Cardiac septum (tissue), 1 donor: ENCODE data around the gene ADGRF3. TPM values are rescaled to one million over a fixed set of nuclear protein-coding genes. Genes with fewer than 3 reads are reported as not detected.
"Not testable (repeated sequence)": the region's sequence is repeated elsewhere in the genome, so short reads cannot be mapped to it uniquely, and the experiment has no call there.

ENCODE experiments used
- DNase-seq: peaks from one replicate; pipeline ENCODE4 v3.0.0-alpha.2; 2020; ENCODE audit warnings: low spot score
- intact Hi-C: fragments of 100-400 bp; cut with DNase I; formaldehyde crosslinking; loops from one replicate; pipeline ENCODE4 v1.14.0; 2022
- total RNA-seq: library from RNA; stranded (reverse); fragmentation: NEBNext Ultra II Directional; extraction: Animal tissue kit (Norgen Biotek cat#: 25700); gene quantifications from one replicate; pipeline ENCODE4 v1.2.1, GENCODE V29; 2021
- donor health status: DM: no; HTN: no; CAD: no.

Gene ADGRF3
- total RNA-seq, 1 donor from 2014 or later, result 0.51 TPM

- no peak for DNase-seq
- intact Hi-C loops, result no loop called here
These were observed 53.9 kb downstream of the ADGRF3 start for GRCh38 chr2:26292646-26293045.

GRCh38 chr2:26290001-26290400, 56.6 kb downstream of the ADGRF3 start:
- no peak for DNase-seq
- intact Hi-C loops, result no loop called here

GRCh38 chr2:26285931-26286330, 60.7 kb downstream of the ADGRF3 start:
- no peak for DNase-seq
- intact Hi-C loops, result loop anchor here (5.0 kb wide), 1 partner anchor 41 kb away; no protein-coding TSS in a partner anchor

DNA sequence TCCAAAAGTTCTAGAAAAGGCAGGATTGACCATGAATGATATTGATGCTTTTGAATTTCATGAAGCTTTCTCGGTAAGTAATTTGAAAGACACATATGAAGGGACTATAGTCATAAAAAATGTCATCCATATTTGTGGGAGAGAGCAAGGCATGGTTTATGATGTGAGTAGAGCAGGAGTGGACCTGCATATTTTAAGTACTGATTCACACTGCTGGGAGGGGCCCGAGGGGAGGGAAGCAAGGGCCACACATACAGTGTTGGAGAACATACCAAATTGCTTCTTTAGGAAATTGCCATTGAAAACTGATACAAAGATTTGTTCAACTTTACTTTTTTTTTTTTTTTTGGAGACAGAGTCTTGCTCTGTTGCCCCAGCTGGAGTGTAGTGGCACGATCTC, 62.5 kb downstream of the ADGRF3 start:
- no peak for DNase-seq
- intact Hi-C loops, result no loop called here

DNA sequence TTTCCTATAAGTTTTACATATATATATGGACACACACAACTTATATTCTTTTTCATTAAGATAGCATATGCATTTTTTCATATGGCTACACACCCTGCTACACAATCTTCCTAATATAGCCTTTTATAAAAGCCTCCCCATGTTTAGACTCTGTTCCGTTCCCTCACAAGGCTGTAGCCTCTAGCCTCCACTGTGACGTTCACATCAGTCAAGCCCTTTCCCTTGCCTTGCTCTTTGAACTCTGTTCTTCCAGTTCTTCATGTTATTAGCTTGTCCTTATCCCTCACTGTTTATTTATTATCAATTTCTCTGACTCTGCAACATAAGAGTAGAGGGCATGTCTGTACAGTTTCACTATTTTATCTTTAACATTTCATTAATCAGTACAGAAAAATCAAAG, 63.0 kb downstream of the ADGRF3 start:
- no peak for DNase-seq
- intact Hi-C loops, result no loop called here

GRCh38 chr2:26281226-26281625, 65.4 kb downstream of the ADGRF3 start:
- intact Hi-C loops, result no loop called here
- DNase-seq, result no peak

- no peak for DNase-seq
- intact Hi-C loops, result no loop called here
These were observed 66.7 kb downstream of the ADGRF3 start for GRCh38 chr2:26279886-26280285.

DNA sequence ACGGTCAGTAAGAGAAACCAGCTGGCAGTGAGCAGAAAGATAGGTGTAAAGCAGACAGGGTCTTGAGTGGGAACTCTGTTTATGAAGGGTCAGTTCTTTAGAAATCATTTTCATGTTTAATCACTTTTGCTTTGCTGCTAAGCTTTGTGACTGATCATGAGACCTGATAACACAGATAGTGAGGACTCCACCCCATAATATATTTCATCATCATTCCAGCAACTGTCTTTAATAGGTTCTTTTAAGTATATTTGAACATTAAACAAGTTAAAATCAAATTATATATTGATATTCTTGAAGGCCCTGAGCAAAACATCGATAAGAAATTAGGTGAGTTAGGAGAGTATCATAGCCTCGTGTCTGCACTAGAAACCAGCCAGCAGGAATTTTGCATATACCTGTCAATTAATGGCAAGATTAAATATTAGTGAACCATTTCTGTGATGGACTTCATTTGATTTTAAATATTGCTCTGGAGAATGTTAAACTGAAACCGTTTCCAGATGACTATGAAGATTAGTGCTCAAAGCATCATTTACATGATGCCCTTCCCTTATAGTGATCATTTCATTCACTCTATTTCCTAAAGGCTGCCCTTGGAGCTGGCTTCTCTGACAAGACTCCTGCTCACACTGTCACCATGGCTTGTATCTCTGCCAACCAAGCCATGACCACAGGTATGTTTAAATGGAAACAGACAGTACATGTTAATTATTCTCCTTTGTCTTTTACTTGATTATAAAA, 69.9 kb downstream of the ADGRF3 start:
- no peak for DNase-seq
- intact Hi-C loops, result no loop called here

DNA sequence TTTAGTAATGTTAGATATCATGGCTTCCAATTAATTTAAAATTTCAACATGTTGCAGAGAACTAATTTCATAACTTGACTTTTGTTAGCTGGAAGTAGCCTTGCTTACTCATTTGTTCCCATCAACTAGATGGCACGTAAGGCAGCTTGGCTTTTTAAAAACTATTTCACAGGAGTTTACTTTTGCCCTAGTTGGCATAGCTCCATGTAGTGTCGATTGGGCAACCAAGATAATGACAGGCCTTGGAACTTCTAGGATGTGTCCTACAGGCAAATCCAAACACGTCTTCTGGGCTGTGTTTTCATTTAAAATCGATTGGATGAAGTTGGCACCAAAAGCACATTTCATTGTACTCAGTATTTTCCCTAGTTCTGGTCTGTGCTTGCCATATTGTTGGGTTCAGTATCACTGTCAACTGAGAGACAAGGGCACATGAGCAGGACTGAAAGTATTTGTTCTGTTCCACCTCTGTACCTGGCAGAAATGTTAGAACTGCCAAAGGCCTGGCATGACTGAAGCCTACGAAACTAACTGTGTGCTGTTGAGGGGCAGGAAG, 72.5 kb downstream of the ADGRF3 start:
- intact Hi-C loops, result no loop called here
- no peak for DNase-seq

- no peak for DNase-seq
- intact Hi-C loops, result no loop called here
These were observed 73.1 kb downstream of the ADGRF3 start for GRCh38 chr2:26273501-26273900.

DNA sequence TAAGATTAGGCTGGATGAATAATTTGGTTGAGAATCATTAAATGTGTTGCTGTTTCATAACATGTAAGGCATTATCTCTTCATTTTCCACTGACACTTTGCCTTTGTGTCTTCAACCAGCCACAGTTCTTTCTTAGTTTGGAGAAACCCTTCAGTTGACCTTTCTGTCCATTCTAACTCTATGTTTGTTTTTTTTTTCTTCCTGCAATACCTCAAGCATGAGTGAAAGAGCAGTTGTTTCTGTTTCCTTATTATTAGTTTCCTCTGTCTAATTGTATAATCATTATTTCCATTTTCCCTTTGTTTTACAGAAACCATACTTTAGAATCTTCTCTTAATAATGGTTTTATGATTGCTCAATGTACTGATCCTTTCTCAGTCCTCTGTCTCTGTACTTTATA, 76.2 kb downstream of the ADGRF3 start:
- no peak for DNase-seq
- intact Hi-C loops, result no loop called here

GRCh38 chr2:26269571-26270158, 76.9 kb downstream of the ADGRF3 start:
- intact Hi-C loops, result loop anchor here (2.0 kb wide), 1 partner anchor 17 kb away; no protein-coding TSS in a partner anchor
- no peak for DNase-seq

DNA sequence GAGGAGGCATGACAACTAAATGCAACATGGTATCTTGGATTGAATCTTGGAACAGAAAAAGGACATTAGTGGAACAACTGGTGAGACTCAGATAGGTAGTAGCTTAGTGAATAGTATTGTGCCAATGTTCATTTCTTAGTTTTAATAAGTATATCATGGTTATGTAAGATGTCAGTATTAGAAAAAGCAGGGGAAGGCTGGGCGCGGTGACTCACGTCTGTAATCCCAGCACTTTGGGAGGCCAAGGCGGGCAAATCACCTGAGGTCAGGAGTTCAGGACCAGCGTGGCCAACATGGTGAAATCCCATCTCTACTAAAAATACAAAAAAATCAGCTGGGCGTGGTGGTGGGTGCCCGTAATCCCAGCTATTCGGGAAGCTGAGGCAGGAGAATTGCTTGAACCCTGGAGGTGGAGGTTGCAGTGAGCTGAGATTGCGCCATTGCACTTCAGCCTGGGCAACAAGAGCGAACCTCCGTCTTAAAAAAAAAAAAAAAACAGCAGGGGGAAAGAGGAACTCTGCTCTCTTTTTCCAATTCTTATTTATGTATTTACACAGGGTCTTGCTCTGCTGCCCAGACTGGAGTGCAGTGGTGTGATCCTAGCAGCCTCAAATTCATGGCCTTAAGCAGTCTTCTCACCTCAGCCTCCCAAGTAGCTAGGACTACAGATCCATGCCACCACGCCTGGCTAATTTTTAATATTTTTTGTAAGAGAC, 77.8 kb downstream of the ADGRF3 start:
- not testable (repeated sequence) for DNase-seq
- intact Hi-C loops, result loop anchor here (2.0 kb wide), 1 partner anchor 16 kb away; no protein-coding TSS in a partner anchor

- intact Hi-C loops, result loop anchor here (2.0 kb wide), 1 partner anchor 15 kb away; no protein-coding TSS in a partner anchor
- DNase-seq, result no peak
These were observed 78.4 kb downstream of the ADGRF3 start for GRCh38 chr2:26268213-26268612.

DNA sequence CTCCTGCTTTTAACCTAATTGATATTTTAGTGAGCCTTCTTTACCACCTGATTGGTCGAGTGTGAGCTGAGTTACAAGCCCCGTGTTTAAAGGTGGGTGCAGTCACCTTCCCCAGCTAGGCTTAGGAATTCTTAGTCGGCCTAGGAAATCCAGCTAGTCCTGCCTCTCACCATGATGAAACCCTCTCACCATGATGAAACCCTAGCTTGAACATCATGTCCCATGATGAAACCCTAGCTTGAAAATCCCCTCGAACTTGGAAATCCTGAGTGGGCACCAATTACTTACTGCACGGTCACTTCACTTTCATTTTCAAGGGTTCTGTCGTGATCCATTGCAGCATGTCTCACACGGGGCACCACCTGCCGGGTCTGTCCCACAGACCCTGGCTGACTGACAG, 87.8 kb downstream of the ADGRF3 start:
- intact Hi-C loops, DNase-seq: not testable (repeated sequence)

Other genes with a start within 250 kb of the ADGRF3 start
- gene GAREM2, start 173.7 kb downstream of the ADGRF3 start, total RNA-seq, result 1.1 TPM
- gene HADHA, start 102.2 kb downstream of the ADGRF3 start, total RNA-seq, result 244 TPM
- gene HADHB, start 101.8 kb downstream of the ADGRF3 start, total RNA-seq, result 532 TPM
- 14.5 TPM for gene SELENOI, start 646 bp downstream of the ADGRF3 start, total RNA-seq
- gene DRC1, start 55.1 kb upstream of the ADGRF3 start, total RNA-seq, result 0.13 TPM
- not detected for gene OTOF, start 131.3 kb upstream of the ADGRF3 start, total RNA-seq